KOPT-K1 (cell line): ENCODE results near the gene MAP3K10.
"Not testable (repeated sequence)": the region's sequence is repeated elsewhere in the genome, so short reads cannot be mapped to it uniquely, and the experiment has no call there.

ENCODE experiments used
- H3K27ac ChIP-seq: fragments of 200-600 bp; sonication (generic); 2 replicates; pipeline ENCODE4 v1.5.1; 2016; ENCODE audit warnings: antibody characterized with exemption, mild to moderate bottlenecking, low read depth, low read length; ENCODE audit not compliant: poor library complexity, severe bottlenecking
- H3K36me3 ChIP-seq: fragments of 200-600 bp; sonication (generic); 2 replicates; pipeline ENCODE4 v1.5.1; 2017; ENCODE audit warnings: antibody characterized with exemption, mild to moderate bottlenecking, low read length, moderate library complexity; ENCODE audit not compliant: insufficient read depth
- H3K9me3 ChIP-seq: fragments of 200-600 bp; sonication (generic); 2 replicates; pipeline ENCODE4 v1.5.1; 2017; ENCODE audit warnings: antibody characterized with exemption, low read length, mild to moderate bottlenecking; ENCODE audit not compliant: insufficient read depth, poor library complexity, severe bottlenecking

MAP3K10 gene

GRCh38 chr19:40219029-40219428 lies 27.8 kb downstream of the MAP3K10 start:
- H3K9me3 ChIP-seq, H3K36me3 ChIP-seq, H3K27ac ChIP-seq: not testable (repeated sequence)

GRCh38 chr19:40219721-40220276 lies 28.6 kb downstream of the MAP3K10 start:
- Histone ChIP-seq H3K27ac (no peak overlapping the region), H3K9me3 (peaks cover 9% of the 10 kb centered on the region), H3K36me3 (no peaks in the 10 kb centered on the region)

- Histone ChIP-seq H3K27ac (no peak overlapping the region), H3K9me3 (peaks cover 9% of the 10 kb centered on the region)
These were observed 29.4 kb downstream of the MAP3K10 start for GRCh38 chr19:40220674-40221073.

GRCh38 chr19:40221858-40222619 lies 30.8 kb downstream of the MAP3K10 start:
- Histone ChIP-seq H3K36me3 (no peaks in the 10 kb centered on the region), H3K27ac (no peak overlapping the region), H3K9me3 (peaks cover 9% of the 10 kb centered on the region)

More at GRCh38 chr19:40220674-40221073, 29.4 kb downstream of the MAP3K10 start:
- no peaks in the 10 kb centered on the region for H3K36me3 ChIP-seq

GRCh38 chr19:40223135-40223822 lies 32.1 kb downstream of the MAP3K10 start:
- Histone ChIP-seq H3K27ac (no peak overlapping the region), H3K9me3 (peaks cover 9% of the 10 kb centered on the region), H3K36me3 (no peaks in the 10 kb centered on the region)

- Histone ChIP-seq H3K9me3 (peaks cover 9% of the 10 kb centered on the region), H3K27ac (no peak overlapping the region), H3K36me3 (no peaks in the 10 kb centered on the region)
These were observed 33.3 kb downstream of the MAP3K10 start for GRCh38 chr19:40224342-40225150.

- no peak overlapping the region for H3K27ac ChIP-seq
- no peaks in the 10 kb centered on the region for H3K36me3 ChIP-seq
- peaks cover 9% of the 10 kb centered on the region for H3K9me3 ChIP-seq
These were observed 34.4 kb downstream of the MAP3K10 start for GRCh38 chr19:40225440-40226305.

- Histone ChIP-seq H3K9me3 (no peaks in the 10 kb centered on the region), H3K27ac (no peak overlapping the region), H3K36me3 (peaks cover 5% of the 10 kb centered on the region; the same call in 1 of the 2 replicates)
These were observed 37.1 kb downstream of the MAP3K10 start for GRCh38 chr19:40228346-40228745.

- Histone ChIP-seq H3K9me3 (no peaks in the 10 kb centered on the region), H3K27ac (no peak overlapping the region), H3K36me3 (peaks cover 10% of the 10 kb centered on the region; the same call in 1 of the 2 replicates)
These were observed 37.6 kb downstream of the MAP3K10 start for GRCh38 chr19:40228863-40229262.

GRCh38 chr19:40229484-40229883 lies 38.3 kb downstream of the MAP3K10 start:
- H3K27ac ChIP-seq, result no peak overlapping the region

GRCh38 chr19:40229926-40230417 lies 38.7 kb downstream of the MAP3K10 start:
- H3K9me3 ChIP-seq, result no peaks in the 10 kb centered on the region

More at GRCh38 chr19:40229484-40229883, 38.3 kb downstream of the MAP3K10 start:
- Histone ChIP-seq H3K36me3 (peaks cover 16% of the 10 kb centered on the region), H3K9me3 (no peaks in the 10 kb centered on the region)

GRCh38 chr19:40231057-40231456 lies 39.8 kb downstream of the MAP3K10 start:
- Histone ChIP-seq H3K36me3 (peaks cover 32% of the 10 kb centered on the region), H3K9me3 (no peaks in the 10 kb centered on the region), H3K27ac (no peak overlapping the region)

More at GRCh38 chr19:40229926-40230417, 38.7 kb downstream of the MAP3K10 start:
- H3K27ac ChIP-seq, result no peak overlapping the region
- H3K36me3 ChIP-seq, result peaks cover 21% of the 10 kb centered on the region

GRCh38 chr19:40231544-40232424 lies 40.6 kb downstream of the MAP3K10 start:
- H3K36me3 ChIP-seq, result peaks cover 39% of the 10 kb centered on the region
- H3K9me3 ChIP-seq, result no peaks in the 10 kb centered on the region
- no peak overlapping the region for H3K27ac ChIP-seq
